GM12878 (cell line): ENCODE results near the gene IFNL2. TPM values are rescaled to one million over a fixed set of nuclear protein-coding genes. Genes with fewer than 3 reads are reported as not detected.

Source experiments
- ATAC-seq: fragments of 200-7000 bp; cut with Tn5 transposase; 3 replicates; pipeline ENCODE4 v1.9.1; 2020; ENCODE audit warnings: mild to moderate bottlenecking, moderate library complexity
- BruUV-seq: library from RNA; stranded (reverse); fragments of 400-500 nt; replicated peaks from 2 replicates; lab custom pipeline; 2021; lab: Mats Ljungman, UMichigan
- CTCF ChIA-PET: fragments of 300-600 bp; sonication (Branson Sonifier 250); formaldehyde crosslinking; extraction: SDS; loops from one replicate; lab custom pipeline; 2021; ENCODE audit warnings: inconsistent platforms; lab: Yijun Ruan, JAX
- POLR2A ChIA-PET: fragments of 350-600 bp; formaldehyde crosslinking; extraction: SDS; loops from one replicate; lab custom pipeline; 2021; ENCODE audit warnings: inconsistent platforms; lab: Charles Lee
- RAD21 ChIA-PET: fragments of 300-600 bp; sonication (Branson Sonifier 250); formaldehyde crosslinking; loops from one replicate; lab custom pipeline; 2023; ENCODE audit warnings: antibody characterized with exemption; ENCODE audit not compliant: unreplicated experiment; lab: Charles Lee
- SMC1A ChIA-PET: fragments of 300-600 bp; sonication (Branson Sonifier 250); formaldehyde crosslinking; loops from one replicate; lab custom pipeline; 2023; ENCODE audit not compliant: unreplicated experiment, uncharacterized antibody; lab: Charles Lee
- DNase-seq: peaks from one replicate; pipeline ENCODE4 v3.0.0-alpha.2; 2011; ENCODE audit warnings: low read depth, low spot score
- FAIRE-seq: peaks from 3 replicates; lab custom pipeline; 2011; peaks lifted over from hg19 to GRCh38; lab: Jason Lieb, UNC
- H2AFZ ChIP-seq: 2 replicates; pipeline ENCODE4 v1.6.0; 2011; ENCODE audit warnings: low read depth, low read length, control low read depth; ENCODE audit not compliant: control insufficient read depth
- H3K27ac ChIP-seq: 2 replicates; pipeline ENCODE4 v1.5.1; 2011; ENCODE audit warnings: control low read depth; ENCODE audit not compliant: control insufficient read depth, insufficient read depth
- H3K27me3 ChIP-seq, 2 experiments: replicated peaks in 1 of 2; 2 replicates each; pipeline versions ENCODE4 v1.6.0 to v1.6.1; 2011; ENCODE audit warnings: low read length in 1 of 2; ENCODE audit not compliant: control insufficient read depth in 2 of 2, insufficient read depth in 2 of 2
- H3K36me3 ChIP-seq, 2 experiments: 2 replicates each; pipeline ENCODE4 v1.5.1; 2011; ENCODE audit warnings: low read length in 1 of 2; ENCODE audit not compliant: control insufficient read depth in 2 of 2, insufficient read depth in 2 of 2
- H3K4me1 ChIP-seq: 2 replicates; pipeline ENCODE4 v1.6.1; 2011; ENCODE audit warnings: mild to moderate bottlenecking, low read length, moderate library complexity, mixed read lengths; ENCODE audit not compliant: control insufficient read depth, insufficient read depth
- H3K4me2 ChIP-seq: 2 replicates; pipeline ENCODE4 v1.6.0; 2011; ENCODE audit warnings: control low read depth; ENCODE audit not compliant: control insufficient read depth, insufficient read depth
- H3K4me3 ChIP-seq: fragments of 200-600 bp; sonication (generic); 2 replicates; pipeline ENCODE4 v1.5.1; 2016
- H3K79me2 ChIP-seq: 2 replicates; pipeline ENCODE4 v1.6.0; 2011; ENCODE audit warnings: low read length; ENCODE audit not compliant: control insufficient read depth, insufficient read depth
- H3K9ac ChIP-seq: 2 replicates; pipeline ENCODE4 v1.8.0; 2011; ENCODE audit warnings: low read length, control low read depth, mixed read lengths; ENCODE audit not compliant: control insufficient read depth, insufficient read depth
- H3K9me3 ChIP-seq: replicated peaks from 3 replicates; pipeline ENCODE4 v1.5.1; 2011; ENCODE audit warnings: mild to moderate bottlenecking, low read length; ENCODE audit not compliant: control insufficient read depth, insufficient read depth
- H4K20me1 ChIP-seq: 2 replicates; pipeline ENCODE4 v1.6.0; 2011; ENCODE audit not compliant: control insufficient read depth, insufficient read depth
- CEBPB ChIP-seq, 2 experiments: fragments of 150-350 bp in 1 of 2; IDR thresholded peaks; 2 replicates each; pipeline ENCODE4 v1.6.1; 2012 to 2014; ENCODE audit warnings: low read depth in 2 of 2, low read length in 2 of 2, borderline replicate concordance in 1 of 2, inconsistent platforms in 1 of 2
- CREB1 ChIP-seq: IDR thresholded peaks from 2 replicates; pipeline ENCODE4 v1.6.1; 2012; ENCODE audit warnings: low read depth, mild to moderate bottlenecking, inconsistent platforms
- EED ChIP-seq: sonication (generic); IDR thresholded peaks from 2 replicates; pipeline ENCODE4 v1.6.1; 2016; ENCODE audit warnings: antibody characterized with exemption, low read depth
- EGR1 ChIP-seq, 2 experiments: IDR thresholded peaks; 1 replicate in 1 of 2; 2 replicates in 1 of 2; pipeline ENCODE4 v1.6.1; 2011 to 2012; ENCODE audit warnings: low read depth in 2 of 2, low read length in 2 of 2, borderline replicate concordance in 1 of 2, mild to moderate bottlenecking in 1 of 2, moderate library complexity in 1 of 2
- EZH2 ChIP-seq: IDR thresholded peaks from 2 replicates; pipeline ENCODE4 v1.6.1; 2012; ENCODE audit warnings: low read depth, mild to moderate bottlenecking, control low read depth, inconsistent platforms, low read length, borderline replicate concordance; ENCODE audit not compliant: control insufficient read depth
- GABPA ChIP-seq: IDR thresholded peaks from 2 replicates; pipeline ENCODE4 v1.6.1; 2014; ENCODE audit warnings: antibody characterized with exemption, low read depth, mild to moderate bottlenecking, inconsistent platforms
- HDAC2 ChIP-seq: fragments of 200-600 bp; sonication (generic); IDR thresholded peaks from 2 replicates; pipeline ENCODE4 v1.6.1; 2017
- IKZF2 ChIP-seq, 2 experiments: fragments of 450-650 bp; IDR thresholded peaks; 2 replicates each; pipeline ENCODE4 v1.6.1; 2017; ENCODE audit warnings: mild to moderate bottlenecking in 2 of 2, moderate library complexity in 2 of 2
- KAT2A ChIP-seq: conservative IDR thresholded peaks from 2 replicates; pipeline ENCODE4 v1.6.1; 2011; ENCODE audit warnings: low read depth, low read length; ENCODE audit not compliant: control insufficient read depth
- NFIC ChIP-seq: IDR thresholded peaks from 2 replicates; pipeline ENCODE4 v1.6.1; 2012; ENCODE audit warnings: low read depth, mild to moderate bottlenecking, inconsistent platforms, low read length, moderate library complexity
- NR2F1 ChIP-seq: fragments of 450-650 bp; conservative IDR thresholded peaks from 2 replicates; pipeline ENCODE4 v1.6.1; 2017; ENCODE audit warnings: mild to moderate bottlenecking
- RB1 ChIP-seq: fragments of 450-650 bp; formaldehyde crosslinking; IDR thresholded peaks from 2 replicates; pipeline ENCODE4 v1.6.1; 2017; ENCODE audit warnings: mild to moderate bottlenecking, borderline replicate concordance
- SRF ChIP-seq, 2 experiments: IDR thresholded peaks; 2 replicates each; pipeline ENCODE4 v1.6.1; 2011; ENCODE audit warnings: low read depth in 2 of 2, low read length in 2 of 2, mild to moderate bottlenecking in 1 of 2, moderate library complexity in 1 of 2
- ZNF384 ChIP-seq: IDR thresholded peaks from 2 replicates; pipeline ENCODE4 v1.6.1; 2012; ENCODE audit warnings: low read depth, mild to moderate bottlenecking, low read length, improper control_type of control experiment, borderline replicate concordance
- ZZZ3 ChIP-seq: IDR thresholded peaks from 2 replicates; pipeline ENCODE4 v1.6.1; 2011; ENCODE audit warnings: low read depth; ENCODE audit not compliant: control insufficient read depth, insufficient read length
- WGBS: methylation state at CpG from one replicate; pipeline ENCODE4 v1.1.6; 2016; ENCODE audit warnings: low lambda C conversion rate; ENCODE audit not compliant: insufficient replicate concordance, insufficient coverage; ENCODE audit errors: missing lambda C conversion rate; 5-methylcytosine and 5-hydroxymethylcytosine counted together
- in situ Hi-C: fragments of 300-500 bp; cut with MboI; formaldehyde crosslinking; loops from 9 replicates; pipeline ENCODE4 v1.14.3; 2018; ENCODE audit warnings: mixed read lengths
- intact Hi-C: fragments of 100-400 bp; cut with micrococcal nuclease; formaldehyde crosslinking; loops from one replicate; pipeline ENCODE4 v1.14.2; 2022; ENCODE audit not compliant: unreplicated experiment
- polyA plus RNA-seq, 11 experiments: library from polyadenylated mRNA; depleted of rRNA in 4 of 11; unstranded in 6 of 11; stranded (reverse) in 5 of 11; fragments of >200 nt; fragmentation: Nextera tagmentation in 4 of 11; fragmentation: Illumina TruSeq in 1 of 11; extraction: Ambion mirVana in 4 of 11; extraction: Trizol in 1 of 11; gene quantifications; 1 replicate in 1 of 11; 2 replicates in 10 of 11; pipeline versions ENCODE4 v1.2.1 to v1.2.3, GENCODE V29; 2011 to 2016; ENCODE audit warnings: inconsistent platforms in 2 of 11, missing spikeins in 2 of 11, low read depth in 1 of 11
- total RNA-seq, 4 experiments: library from RNA; depleted of rRNA in 3 of 4; stranded (reverse); fragments of >200 nt in 3 of 4; fragmentation: Illumina TruSeq in 1 of 4; extraction: Trizol in 1 of 4; gene quantifications; 2 replicates each; pipeline versions ENCODE4 v1.2.1 to v1.2.3, GENCODE V29; 2013 to 2021
- TF ChIP-seq, protein P1 (sequence below): fragments of 150-350 bp; IDR thresholded peaks from 2 replicates; pipeline ENCODE4 v1.6.1; 2014; ENCODE audit warnings: mild to moderate bottlenecking, low read depth, low read length
- TF ChIP-seq, protein P2 (sequence below): fragments of 450-650 bp; conservative IDR thresholded peaks from 2 replicates; pipeline ENCODE4 v1.6.1; 2017; ENCODE audit warnings: mild to moderate bottlenecking, moderate library complexity
- TF ChIP-seq, protein P3 (sequence below), 3 experiments: IDR thresholded peaks in 2 of 3; conservative IDR thresholded peaks in 1 of 3; 2 replicates each; pipeline ENCODE4 v1.5.1; 2011; ENCODE audit warnings: low read depth in 3 of 3, low read length in 3 of 3, mild to moderate bottlenecking in 3 of 3, control low read depth in 2 of 3, moderate library complexity in 2 of 3, inconsistent platforms in 1 of 3, mixed read lengths in 1 of 3; ENCODE audit not compliant: control insufficient read depth in 2 of 3, insufficient read depth in 1 of 3; ENCODE audit errors: extremely low read depth in 1 of 3

The IFNL2 gene
- total and polyA plus RNA-seq, 10 of the 15 experiments (the other 5 are each of a cell fraction or from before 2014, with no cell fraction given): 0.24 TPM; not detected in 9

DNA sequence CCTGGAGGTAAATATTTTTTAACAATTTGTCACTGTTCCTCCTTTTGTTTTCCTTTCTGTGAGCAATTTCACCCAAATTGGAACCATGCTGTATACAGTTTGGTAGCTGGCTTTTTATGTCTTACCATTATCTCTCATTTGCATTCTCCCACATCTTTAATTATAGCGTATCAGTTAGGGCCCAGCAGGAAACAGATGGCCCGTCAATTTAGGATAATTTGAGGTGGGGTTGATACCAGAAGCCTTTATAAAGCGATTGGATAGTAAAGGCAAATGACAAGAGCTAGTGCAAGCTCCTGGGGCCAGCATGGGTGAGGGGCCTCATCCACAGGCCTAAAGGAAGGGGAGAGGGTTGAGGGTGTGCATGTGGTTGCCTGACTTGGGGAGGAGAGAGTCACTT is 15.7 kb upstream of the IFNL2 start:
- WGBS: 1% methylated on average over 3 of the region's 3 CpGs
- Histone ChIP-seq H3K27ac (no peak overlapping the region), H3K9me3 (no peaks in the 10 kb centered on the region), H3K9ac (no peak overlapping the region), H3K4me3 (no peak overlapping the region), H3K4me2 (no peak overlapping the region), H4K20me1 (no peaks in the 10 kb centered on the region), H3K27me3 (peaks cover 2% of the 10 kb centered on the region in 2 experiments; a peak in 3 of 4 replicates), H3K36me3 (no peaks in the 10 kb centered on the region), H3K4me1 (no peaks in the 10 kb centered on the region), H3K79me2 (no peaks in the 10 kb centered on the region), H2AFZ (no peak overlapping the region)
- in situ Hi-C loops: no loop called here
- no TSS peak for BruUV-seq
- RAD21 ChIA-PET: no interaction called here
- no peak for ATAC-seq
- TF ChIP-seq CEBPB (IDR thresholded peaks at IDR 0.05; ENCODE audit: borderline replicate concordance in 1 of 2, low read depth in 2 of 2, low read length in 2 of 2): no peak
- TF ChIP-seq RB1: no peak
- TF ChIP-seq, protein P1, sequence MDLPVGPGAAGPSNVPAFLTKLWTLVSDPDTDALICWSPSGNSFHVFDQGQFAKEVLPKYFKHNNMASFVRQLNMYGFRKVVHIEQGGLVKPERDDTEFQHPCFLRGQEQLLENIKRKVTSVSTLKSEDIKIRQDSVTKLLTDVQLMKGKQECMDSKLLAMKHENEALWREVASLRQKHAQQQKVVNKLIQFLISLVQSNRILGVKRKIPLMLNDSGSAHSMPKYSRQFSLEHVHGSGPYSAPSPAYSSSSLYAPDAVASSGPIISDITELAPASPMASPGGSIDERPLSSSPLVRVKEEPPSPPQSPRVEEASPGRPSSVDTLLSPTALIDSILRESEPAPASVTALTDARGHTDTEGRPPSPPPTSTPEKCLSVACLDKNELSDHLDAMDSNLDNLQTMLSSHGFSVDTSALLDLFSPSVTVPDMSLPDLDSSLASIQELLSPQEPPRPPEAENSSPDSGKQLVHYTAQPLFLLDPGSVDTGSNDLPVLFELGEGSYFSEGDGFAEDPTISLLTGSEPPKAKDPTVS: no peak
- TF ChIP-seq EZH2: no peak
- no peak for TF ChIP-seq EED
- TF ChIP-seq SRF (IDR thresholded peaks at IDR 0.05; ENCODE audit: low read depth in 2 of 2, low read length in 2 of 2): no peak
- TF ChIP-seq CREB1: no peak
- no peak for TF ChIP-seq EGR1 (IDR thresholded peaks at IDR 0.05; ENCODE audit: borderline replicate concordance in 1 of 2, low read depth in 2 of 2, low read length in 2 of 2)
- TF ChIP-seq NR2F1: no peak
- TF ChIP-seq, protein P2, sequence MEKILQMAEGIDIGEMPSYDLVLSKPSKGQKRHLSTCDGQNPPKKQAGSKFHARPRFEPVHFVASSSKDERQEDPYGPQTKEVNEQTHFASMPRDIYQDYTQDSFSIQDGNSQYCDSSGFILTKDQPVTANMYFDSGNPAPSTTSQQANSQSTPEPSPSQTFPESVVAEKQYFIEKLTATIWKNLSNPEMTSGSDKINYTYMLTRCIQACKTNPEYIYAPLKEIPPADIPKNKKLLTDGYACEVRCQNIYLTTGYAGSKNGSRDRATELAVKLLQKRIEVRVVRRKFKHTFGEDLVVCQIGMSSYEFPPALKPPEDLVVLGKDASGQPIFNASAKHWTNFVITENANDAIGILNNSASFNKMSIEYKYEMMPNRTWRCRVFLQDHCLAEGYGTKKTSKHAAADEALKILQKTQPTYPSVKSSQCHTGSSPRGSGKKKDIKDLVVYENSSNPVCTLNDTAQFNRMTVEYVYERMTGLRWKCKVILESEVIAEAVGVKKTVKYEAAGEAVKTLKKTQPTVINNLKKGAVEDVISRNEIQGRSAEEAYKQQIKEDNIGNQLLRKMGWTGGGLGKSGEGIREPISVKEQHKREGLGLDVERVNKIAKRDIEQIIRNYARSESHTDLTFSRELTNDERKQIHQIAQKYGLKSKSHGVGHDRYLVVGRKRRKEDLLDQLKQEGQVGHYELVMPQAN: no peak
- TF ChIP-seq GABPA: no peak
- TF ChIP-seq HDAC2: no peak
- no peak for TF ChIP-seq NFIC
- no peak for TF ChIP-seq ZZZ3
- TF ChIP-seq IKZF2 (IDR thresholded peaks at IDR 0.05): no peak
- TF ChIP-seq, protein P3, sequence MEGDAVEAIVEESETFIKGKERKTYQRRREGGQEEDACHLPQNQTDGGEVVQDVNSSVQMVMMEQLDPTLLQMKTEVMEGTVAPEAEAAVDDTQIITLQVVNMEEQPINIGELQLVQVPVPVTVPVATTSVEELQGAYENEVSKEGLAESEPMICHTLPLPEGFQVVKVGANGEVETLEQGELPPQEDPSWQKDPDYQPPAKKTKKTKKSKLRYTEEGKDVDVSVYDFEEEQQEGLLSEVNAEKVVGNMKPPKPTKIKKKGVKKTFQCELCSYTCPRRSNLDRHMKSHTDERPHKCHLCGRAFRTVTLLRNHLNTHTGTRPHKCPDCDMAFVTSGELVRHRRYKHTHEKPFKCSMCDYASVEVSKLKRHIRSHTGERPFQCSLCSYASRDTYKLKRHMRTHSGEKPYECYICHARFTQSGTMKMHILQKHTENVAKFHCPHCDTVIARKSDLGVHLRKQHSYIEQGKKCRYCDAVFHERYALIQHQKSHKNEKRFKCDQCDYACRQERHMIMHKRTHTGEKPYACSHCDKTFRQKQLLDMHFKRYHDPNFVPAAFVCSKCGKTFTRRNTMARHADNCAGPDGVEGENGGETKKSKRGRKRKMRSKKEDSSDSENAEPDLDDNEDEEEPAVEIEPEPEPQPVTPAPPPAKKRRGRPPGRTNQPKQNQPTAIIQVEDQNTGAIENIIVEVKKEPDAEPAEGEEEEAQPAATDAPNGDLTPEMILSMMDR (IDR thresholded peaks at IDR 0.05 in 2 of 3, conservative IDR thresholded peaks at IDR 0.05 in 1 of 3; ENCODE audit: control insufficient read depth in 2 of 3, extremely low read depth in 1 of 3, insufficient read depth in 1 of 3, low read depth in 3 of 3, low read length in 3 of 3): no peak
- TF ChIP-seq ZNF384: no peak
- no peak for TF ChIP-seq KAT2A
- no peak for FAIRE-seq
- no peak for DNase-seq
- intact Hi-C loops: no loop called here
- CTCF ChIA-PET: no interaction called here
- SMC1A ChIA-PET: interaction anchor here (0.6 to 1.1 kb wide), 2 partner anchors 38 to 1965 kb away, joined by 3 to 6 read pairs; no protein-coding TSS in a partner anchor
- POLR2A ChIA-PET: no interaction called here
